ENCODE data around the gene TNFRSF9. TPM values are rescaled to one million over a fixed set of nuclear protein-coding genes. Genes with fewer than 3 reads are reported as not detected.

Gene TNFRSF9
- polyA plus RNA-seq, 1 donor (not counting 4 experiments of a cell fraction or from before 2014, with no cell fraction given): not detected

GRCh38 chr1:7948960-7949359 is 8.3 kb upstream of the TNFRSF9 start:
- TF ChIP-seq EZH2 (IDR thresholded peaks at IDR 0.05; ENCODE audit: low read length): no peak
- TF ChIP-seq CTCF (optimal IDR thresholded peaks at IDR 0.05 in 1 of 3, IDR thresholded peaks at IDR 0.05 in 1 of 3, conservative IDR thresholded peaks at IDR 0.05 in 1 of 3; ENCODE audit: extremely low read depth in 1 of 3, insufficient read depth in 2 of 3, low read length in 3 of 3): no peak

GRCh38 chr1:7943251-7943650 is 2.6 kb upstream of the TNFRSF9 start:
- peaks cover 2% of the 10 kb centered on the region for H3K4me1 ChIP-seq (ENCODE audit: control insufficient read depth, extremely low read depth, insufficient read depth, low read length)
- H3K79me2 ChIP-seq (ENCODE audit: control insufficient read depth, insufficient read depth, low read length): no peaks in the 10 kb centered on the region
- DNase-seq (ENCODE audit: low read depth, low spot score): no peak
- H4K20me1 ChIP-seq (ENCODE audit: control insufficient read depth, extremely low read depth, insufficient read depth, low read length): no peaks in the 10 kb centered on the region
- dilution Hi-C loops (cut with MboI; ENCODE audit: extremely low pct_ligation_motif_present, low sequenced_read_pairs): no loop called here
- H3K27ac ChIP-seq (ENCODE audit: control insufficient read depth, insufficient read depth, low read length): no peak overlapping the region
- peaks cover 21% of the 10 kb centered on the region for H3K27me3 ChIP-seq (ENCODE audit: control insufficient read depth, extremely low read depth, insufficient read depth, low read length)
- H3K4me3 ChIP-seq (ENCODE audit: control insufficient read depth in 2 of 3, extremely low read depth in 1 of 3, insufficient read depth in 2 of 3, low read depth in 1 of 3, low read length in 3 of 3): no peak overlapping the region
- H3K9ac ChIP-seq (ENCODE audit: control insufficient read depth, extremely low read depth, insufficient read depth, low read length): no peak overlapping the region
- H3K9me1 ChIP-seq (ENCODE audit: control insufficient read depth, extremely low read depth, insufficient read depth, low read length): no peaks in the 10 kb centered on the region
- no peaks in the 10 kb centered on the region for H3K36me3 ChIP-seq (ENCODE audit: control insufficient read depth in 2 of 2, extremely low read depth in 1 of 2, insufficient read depth in 2 of 2, low read length in 2 of 2)
- no peak overlapping the region for H3K4me2 ChIP-seq (ENCODE audit: control insufficient read depth, extremely low read depth, insufficient read depth, low read depth, low read length)
- H2AFZ ChIP-seq (ENCODE audit: control insufficient read depth, low read length): no peak overlapping the region
- no peak for FAIRE-seq
- no peak for TF ChIP-seq EZH2 (IDR thresholded peaks at IDR 0.05; ENCODE audit: low read length)
- no peak for TF ChIP-seq CTCF (optimal IDR thresholded peaks at IDR 0.05 in 1 of 3, IDR thresholded peaks at IDR 0.05 in 1 of 3, conservative IDR thresholded peaks at IDR 0.05 in 1 of 3; ENCODE audit: extremely low read depth in 1 of 3, insufficient read depth in 2 of 3, low read length in 3 of 3)
- no peaks in the 10 kb centered on the region for H3K9me3 ChIP-seq (ENCODE audit: control insufficient read depth, low read depth, low read length)

More at GRCh38 chr1:7948960-7949359, 8.3 kb upstream of the TNFRSF9 start:
- peaks cover 13% of the 10 kb centered on the region for H3K4me1 ChIP-seq (ENCODE audit: control insufficient read depth, extremely low read depth, insufficient read depth, low read length)
- no peaks in the 10 kb centered on the region for H3K79me2 ChIP-seq (ENCODE audit: control insufficient read depth, insufficient read depth, low read length)
- DNase-seq (ENCODE audit: low read depth, low spot score) (peak; percentile 56), FAIRE-seq (peak; percentile 95)
- no peak overlapping the region for H3K4me2 ChIP-seq (ENCODE audit: control insufficient read depth, extremely low read depth, insufficient read depth, low read depth, low read length)
- H3K9ac ChIP-seq (ENCODE audit: control insufficient read depth, extremely low read depth, insufficient read depth, low read length): no peak overlapping the region
- no peak overlapping the region for H3K4me3 ChIP-seq (ENCODE audit: control insufficient read depth in 2 of 3, extremely low read depth in 1 of 3, insufficient read depth in 2 of 3, low read depth in 1 of 3, low read length in 3 of 3)
- dilution Hi-C loops (cut with MboI; ENCODE audit: extremely low pct_ligation_motif_present, low sequenced_read_pairs): no loop called here
- H3K36me3 ChIP-seq (ENCODE audit: control insufficient read depth in 2 of 2, extremely low read depth in 1 of 2, insufficient read depth in 2 of 2, low read length in 2 of 2): no peaks in the 10 kb centered on the region
- H2AFZ ChIP-seq (ENCODE audit: control insufficient read depth, low read length): no peak overlapping the region
- H3K27ac ChIP-seq (ENCODE audit: control insufficient read depth, insufficient read depth, low read length): no peak overlapping the region
- no peaks in the 10 kb centered on the region for H4K20me1 ChIP-seq (ENCODE audit: control insufficient read depth, extremely low read depth, insufficient read depth, low read length)
- no peaks in the 10 kb centered on the region for H3K9me3 ChIP-seq (ENCODE audit: control insufficient read depth, low read depth, low read length)
- no peaks in the 10 kb centered on the region for H3K9me1 ChIP-seq (ENCODE audit: control insufficient read depth, extremely low read depth, insufficient read depth, low read length)
- no peaks in the 10 kb centered on the region for H3K27me3 ChIP-seq (ENCODE audit: control insufficient read depth, extremely low read depth, insufficient read depth, low read length)

All from keratinocyte (primary cell).